Fibroblast of skin of scalp (primary cell): Measurements from ENCODE around the gene C10orf71.

ENCODE experiments used
- DNase-seq: peaks from one replicate; pipeline ENCODE4 v3.0.0-alpha.2; 2013

The C10orf71 gene

GRCh38 chr10:49294731-49295130, 4.2 kb upstream of the C10orf71 start:
- DNase-seq: no peak

- no peak for DNase-seq
These were observed 3.7 kb upstream of the C10orf71 start for GRCh38 chr10:49295297-49295696.

GRCh38 chr10:49296382-49296781, 2.6 kb upstream of the C10orf71 start:
- DNase-seq: no peak

GRCh38 chr10:49296836-49297235, 2.1 kb upstream of the C10orf71 start:
- DNase-seq: no peak

GRCh38 chr10:49297818-49298670, 926 bp upstream of the C10orf71 start:
- DNase-seq: no peak

GRCh38 chr10:49298671-49298982, 343 bp upstream of the C10orf71 start:
- peak; percentile 30 for DNase-seq

GRCh38 chr10:49299816-49300139, 808 bp downstream of the C10orf71 start:
- no peak for DNase-seq

GRCh38 chr10:49300140-49300974, 1.4 kb downstream of the C10orf71 start:
- peak; percentile 40 for DNase-seq

GRCh38 chr10:49301302-49301701, 2.3 kb downstream of the C10orf71 start:
- no peak for DNase-seq

- no peak for DNase-seq
These were observed 3.1 kb downstream of the C10orf71 start for GRCh38 chr10:49302088-49302487.

- peak; percentile 41 for DNase-seq
These were observed 4.7 kb downstream of the C10orf71 start for GRCh38 chr10:49303711-49304110.

- no peak for DNase-seq
These were observed 5.2 kb downstream of the C10orf71 start for GRCh38 chr10:49304137-49304536.

- no peak for DNase-seq
These were observed 9.0 kb downstream of the C10orf71 start for GRCh38 chr10:49307921-49308320.

GRCh38 chr10:49308881-49309280, 9.9 kb downstream of the C10orf71 start:
- DNase-seq: no peak

GRCh38 chr10:49309691-49310411, 10.9 kb downstream of the C10orf71 start:
- DNase-seq: no peak

- no peak for DNase-seq
These were observed 11.5 kb downstream of the C10orf71 start for GRCh38 chr10:49310460-49310859.

GRCh38 chr10:49310901-49311554, 12.1 kb downstream of the C10orf71 start:
- DNase-seq: no peak

GRCh38 chr10:49311555-49312236, 12.7 kb downstream of the C10orf71 start:
- no peak for DNase-seq

GRCh38 chr10:49312246-49312869, 13.4 kb downstream of the C10orf71 start:
- no peak for DNase-seq

- no peak for DNase-seq
These were observed 14.6 kb downstream of the C10orf71 start for GRCh38 chr10:49313501-49314070.

- DNase-seq: no peak
These were observed 15.8 kb downstream of the C10orf71 start for GRCh38 chr10:49314806-49315205.
